Kidney tubule cell (primary cell): Measurements from ENCODE around the gene CCDC116.
"Not testable (repeated sequence)": the region's sequence is repeated elsewhere in the genome, so short reads cannot be mapped to it uniquely, and the experiment has no call there.

Experiments used
- DNase-seq: peaks from one replicate; pipeline ENCODE4 v3.0.0-alpha.2; 2018; ENCODE audit warnings: low spot score

CCDC116 gene

GRCh38 chr22:21609556-21610157 lies 22.9 kb upstream of the CCDC116 start:
- DNase-seq: not testable (repeated sequence)

- no peak for DNase-seq
Observed at GRCh38 chr22:21611210-21611977, 21.2 kb upstream of the CCDC116 start.

- DNase-seq: no peak
Observed at GRCh38 chr22:21612858-21613257, 19.7 kb upstream of the CCDC116 start.

GRCh38 chr22:21613553-21614233 lies 18.9 kb upstream of the CCDC116 start:
- DNase-seq: no peak

- DNase-seq: no peak
Observed at GRCh38 chr22:21615731-21616130, 16.8 kb upstream of the CCDC116 start.

GRCh38 chr22:21617337-21617736 lies 15.2 kb upstream of the CCDC116 start:
- DNase-seq: not testable (repeated sequence)

GRCh38 chr22:21621025-21621424 lies 11.5 kb upstream of the CCDC116 start:
- no peak for DNase-seq

- no peak for DNase-seq
Observed at GRCh38 chr22:21622011-21622918, 10.3 kb upstream of the CCDC116 start.

- DNase-seq: no peak
Observed at GRCh38 chr22:21622919-21623647, 9.5 kb upstream of the CCDC116 start.

GRCh38 chr22:21623648-21623970 lies 9.0 kb upstream of the CCDC116 start:
- no peak for DNase-seq

- no peak for DNase-seq
Observed at GRCh38 chr22:21624120-21624879, 8.3 kb upstream of the CCDC116 start.

GRCh38 chr22:21624880-21625791 lies 7.4 kb upstream of the CCDC116 start:
- no peak for DNase-seq

GRCh38 chr22:21626073-21626734 lies 6.4 kb upstream of the CCDC116 start:
- no peak for DNase-seq

GRCh38 chr22:21626735-21627469 lies 5.7 kb upstream of the CCDC116 start:
- DNase-seq: no peak

- DNase-seq: no peak
Observed at GRCh38 chr22:21628386-21629254, 3.9 kb upstream of the CCDC116 start.

- peak; percentile 96 for DNase-seq
Observed at GRCh38 chr22:21629255-21630149, 3.1 kb upstream of the CCDC116 start, which contains the start of gene YDJC. Gene YDJC (minus strand): TSS chr22:21630022. CDS start chr22:21630014, 8 bp downstream.
